Measurements from ENCODE around the gene SOWAHC. TPM values are rescaled to one million over a fixed set of nuclear protein-coding genes. Genes with fewer than 3 reads are reported as not detected.

SOWAHC gene
- total and polyA plus RNA-seq, 2 of the 13 experiments (the other 11 are each of a cell fraction or from before 2014, with no cell fraction given), result 21.2 to 22.5 TPM

DNA sequence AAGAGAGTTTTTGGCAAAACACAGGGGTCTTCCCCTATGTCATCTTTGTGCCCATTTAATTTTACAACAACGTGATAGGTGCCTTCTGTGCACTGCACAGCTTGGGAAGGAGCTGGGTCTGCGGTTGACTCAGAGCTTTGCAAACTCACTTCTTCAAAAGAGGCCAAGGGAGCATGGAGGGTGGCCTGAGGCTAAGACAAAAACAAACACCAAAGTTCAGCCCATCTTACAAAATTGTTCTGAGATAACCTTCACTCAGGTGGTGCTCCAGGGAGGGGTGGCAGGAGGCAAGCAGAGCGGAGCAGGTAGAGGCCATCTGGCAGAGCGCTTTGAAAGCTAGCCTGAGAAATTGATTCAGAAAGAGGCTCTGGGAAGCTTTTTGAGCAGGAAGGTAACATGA lies 9.8 kb downstream of the SOWAHC start (continued):
- TF ChIP-seq, protein P1, sequence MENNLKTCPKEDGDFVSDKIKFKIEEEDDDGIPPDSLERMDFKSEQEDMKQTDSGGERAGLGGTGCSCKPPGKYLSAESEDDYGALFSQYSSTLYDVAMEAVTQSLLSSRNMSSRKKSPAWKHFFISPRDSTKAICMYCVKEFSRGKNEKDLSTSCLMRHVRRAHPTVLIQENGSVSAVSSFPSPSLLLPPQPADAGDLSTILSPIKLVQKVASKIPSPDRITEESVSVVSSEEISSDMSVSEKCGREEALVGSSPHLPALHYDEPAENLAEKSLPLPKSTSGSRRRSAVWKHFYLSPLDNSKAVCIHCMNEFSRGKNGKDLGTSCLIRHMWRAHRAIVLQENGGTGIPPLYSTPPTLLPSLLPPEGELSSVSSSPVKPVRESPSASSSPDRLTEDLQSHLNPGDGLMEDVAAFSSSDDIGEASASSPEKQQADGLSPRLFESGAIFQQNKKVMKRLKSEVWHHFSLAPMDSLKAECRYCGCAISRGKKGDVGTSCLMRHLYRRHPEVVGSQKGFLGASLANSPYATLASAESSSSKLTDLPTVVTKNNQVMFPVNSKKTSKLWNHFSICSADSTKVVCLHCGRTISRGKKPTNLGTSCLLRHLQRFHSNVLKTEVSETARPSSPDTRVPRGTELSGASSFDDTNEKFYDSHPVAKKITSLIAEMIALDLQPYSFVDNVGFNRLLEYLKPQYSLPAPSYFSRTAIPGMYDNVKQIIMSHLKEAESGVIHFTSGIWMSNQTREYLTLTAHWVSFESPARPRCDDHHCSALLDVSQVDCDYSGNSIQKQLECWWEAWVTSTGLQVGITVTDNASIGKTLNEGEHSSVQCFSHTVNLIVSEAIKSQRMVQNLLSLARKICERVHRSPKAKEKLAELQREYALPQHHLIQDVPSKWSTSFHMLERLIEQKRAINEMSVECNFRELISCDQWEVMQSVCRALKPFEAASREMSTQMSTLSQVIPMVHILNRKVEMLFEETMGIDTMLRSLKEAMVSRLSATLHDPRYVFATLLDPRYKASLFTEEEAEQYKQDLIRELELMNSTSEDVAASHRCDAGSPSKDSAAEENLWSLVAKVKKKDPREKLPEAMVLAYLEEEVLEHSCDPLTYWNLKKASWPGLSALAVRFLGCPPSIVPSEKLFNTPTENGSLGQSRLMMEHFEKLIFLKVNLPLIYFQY (CRISPR knock-in tag; IDR thresholded peaks at IDR 0.05; ENCODE audit: borderline replicate concordance), result no peak
- TF ChIP-seq ARNT (IDR thresholded peaks at IDR 0.05) (no peak), ZNF563 (CRISPR knock-in tag; IDR thresholded peaks at IDR 0.05) (no peak), YEATS4 (CRISPR knock-in tag; IDR thresholded peaks at IDR 0.05; ENCODE audit: borderline replicate concordance) (no peak), ZNF121 (CRISPR knock-in tag; IDR thresholded peaks at IDR 0.05) (no peak), TOPORS (CRISPR knock-in tag; IDR thresholded peaks at IDR 0.05) (0 out of 2 replicates have a peak, but pooled peaks have one; percentile 12), IRX3 (CRISPR knock-in tag; IDR thresholded peaks at IDR 0.05; ENCODE audit: borderline replicate concordance, low read depth) (no peak), HDAC2 (CRISPR knock-in tag; IDR thresholded peaks at IDR 0.05) (peak; percentile 46; the same call in 1 of the 2 replicates), RXRB (CRISPR knock-in tag; IDR thresholded peaks at IDR 0.05; ENCODE audit: borderline replicate concordance) (peak; percentile 74), NR2F6 (IDR thresholded peaks at IDR 0.05) (peak; percentile 55; the same call in 1 of the 2 replicates), NR2F6 (CRISPR knock-in tag; IDR thresholded peaks at IDR 0.05) (no peak), BCL6 (CRISPR knock-in tag; IDR thresholded peaks at IDR 0.05) (peak; percentile 73), SALL1 (CRISPR knock-in tag; IDR thresholded peaks at IDR 0.05) (peak; percentile 72), ZNF501 (CRISPR knock-in tag; IDR thresholded peaks at IDR 0.05) (0 out of 2 replicates have a peak, but pooled peaks have one; percentile 55), AGO2 (optimal IDR thresholded peaks at IDR 0.05; ENCODE audit: low read depth, low read length) (no peak)
- TF ChIP-seq, protein P2, sequence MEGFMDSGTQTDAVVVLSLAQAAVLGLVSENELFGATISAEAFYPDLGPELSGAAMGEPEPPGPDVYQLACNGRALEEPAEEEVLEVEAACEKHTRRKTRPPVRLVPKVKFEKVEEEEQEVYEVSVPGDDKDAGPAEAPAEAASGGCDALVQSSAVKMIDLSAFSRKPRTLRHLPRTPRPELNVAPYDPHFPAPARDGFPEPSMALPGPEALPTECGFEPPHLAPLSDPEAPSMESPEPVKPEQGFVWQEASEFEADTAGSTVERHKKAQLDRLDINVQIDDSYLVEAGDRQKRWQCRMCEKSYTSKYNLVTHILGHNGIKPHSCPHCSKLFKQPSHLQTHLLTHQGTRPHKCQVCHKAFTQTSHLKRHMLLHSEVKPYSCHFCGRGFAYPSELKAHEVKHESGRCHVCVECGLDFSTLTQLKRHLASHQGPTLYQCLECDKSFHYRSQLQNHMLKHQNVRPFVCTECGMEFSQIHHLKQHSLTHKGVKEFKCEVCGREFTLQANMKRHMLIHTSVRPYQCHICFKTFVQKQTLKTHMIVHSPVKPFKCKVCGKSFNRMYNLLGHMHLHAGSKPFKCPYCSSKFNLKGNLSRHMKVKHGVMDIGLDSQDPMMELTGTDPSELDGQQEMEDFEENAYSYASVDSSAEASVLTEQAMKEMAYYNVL (CRISPR knock-in tag; IDR thresholded peaks at IDR 0.05; ENCODE audit: borderline replicate concordance), result peak; percentile 68; the same call in 1 of the 2 replicates
- TF ChIP-seq, protein P3, sequence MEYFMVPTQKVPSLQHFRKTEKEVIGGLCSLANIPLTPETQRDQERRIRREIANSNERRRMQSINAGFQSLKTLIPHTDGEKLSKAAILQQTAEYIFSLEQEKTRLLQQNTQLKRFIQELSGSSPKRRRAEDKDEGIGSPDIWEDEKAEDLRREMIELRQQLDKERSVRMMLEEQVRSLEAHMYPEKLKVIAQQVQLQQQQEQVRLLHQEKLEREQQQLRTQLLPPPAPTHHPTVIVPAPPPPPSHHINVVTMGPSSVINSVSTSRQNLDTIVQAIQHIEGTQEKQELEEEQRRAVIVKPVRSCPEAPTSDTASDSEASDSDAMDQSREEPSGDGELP (IDR thresholded peaks at IDR 0.05; ENCODE audit: borderline replicate concordance, low read depth), result peak; percentile 40; the same call in 1 of the 2 replicates
- TF ChIP-seq, protein P4, sequence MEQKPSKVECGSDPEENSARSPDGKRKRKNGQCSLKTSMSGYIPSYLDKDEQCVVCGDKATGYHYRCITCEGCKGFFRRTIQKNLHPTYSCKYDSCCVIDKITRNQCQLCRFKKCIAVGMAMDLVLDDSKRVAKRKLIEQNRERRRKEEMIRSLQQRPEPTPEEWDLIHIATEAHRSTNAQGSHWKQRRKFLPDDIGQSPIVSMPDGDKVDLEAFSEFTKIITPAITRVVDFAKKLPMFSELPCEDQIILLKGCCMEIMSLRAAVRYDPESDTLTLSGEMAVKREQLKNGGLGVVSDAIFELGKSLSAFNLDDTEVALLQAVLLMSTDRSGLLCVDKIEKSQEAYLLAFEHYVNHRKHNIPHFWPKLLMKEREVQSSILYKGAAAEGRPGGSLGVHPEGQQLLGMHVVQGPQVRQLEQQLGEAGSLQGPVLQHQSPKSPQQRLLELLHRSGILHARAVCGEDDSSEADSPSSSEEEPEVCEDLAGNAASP (CRISPR knock-in tag; IDR thresholded peaks at IDR 0.05; ENCODE audit: borderline replicate concordance), result peak; percentile 88; the same call in 1 of the 2 replicates
- TF ChIP-seq, protein P5, sequence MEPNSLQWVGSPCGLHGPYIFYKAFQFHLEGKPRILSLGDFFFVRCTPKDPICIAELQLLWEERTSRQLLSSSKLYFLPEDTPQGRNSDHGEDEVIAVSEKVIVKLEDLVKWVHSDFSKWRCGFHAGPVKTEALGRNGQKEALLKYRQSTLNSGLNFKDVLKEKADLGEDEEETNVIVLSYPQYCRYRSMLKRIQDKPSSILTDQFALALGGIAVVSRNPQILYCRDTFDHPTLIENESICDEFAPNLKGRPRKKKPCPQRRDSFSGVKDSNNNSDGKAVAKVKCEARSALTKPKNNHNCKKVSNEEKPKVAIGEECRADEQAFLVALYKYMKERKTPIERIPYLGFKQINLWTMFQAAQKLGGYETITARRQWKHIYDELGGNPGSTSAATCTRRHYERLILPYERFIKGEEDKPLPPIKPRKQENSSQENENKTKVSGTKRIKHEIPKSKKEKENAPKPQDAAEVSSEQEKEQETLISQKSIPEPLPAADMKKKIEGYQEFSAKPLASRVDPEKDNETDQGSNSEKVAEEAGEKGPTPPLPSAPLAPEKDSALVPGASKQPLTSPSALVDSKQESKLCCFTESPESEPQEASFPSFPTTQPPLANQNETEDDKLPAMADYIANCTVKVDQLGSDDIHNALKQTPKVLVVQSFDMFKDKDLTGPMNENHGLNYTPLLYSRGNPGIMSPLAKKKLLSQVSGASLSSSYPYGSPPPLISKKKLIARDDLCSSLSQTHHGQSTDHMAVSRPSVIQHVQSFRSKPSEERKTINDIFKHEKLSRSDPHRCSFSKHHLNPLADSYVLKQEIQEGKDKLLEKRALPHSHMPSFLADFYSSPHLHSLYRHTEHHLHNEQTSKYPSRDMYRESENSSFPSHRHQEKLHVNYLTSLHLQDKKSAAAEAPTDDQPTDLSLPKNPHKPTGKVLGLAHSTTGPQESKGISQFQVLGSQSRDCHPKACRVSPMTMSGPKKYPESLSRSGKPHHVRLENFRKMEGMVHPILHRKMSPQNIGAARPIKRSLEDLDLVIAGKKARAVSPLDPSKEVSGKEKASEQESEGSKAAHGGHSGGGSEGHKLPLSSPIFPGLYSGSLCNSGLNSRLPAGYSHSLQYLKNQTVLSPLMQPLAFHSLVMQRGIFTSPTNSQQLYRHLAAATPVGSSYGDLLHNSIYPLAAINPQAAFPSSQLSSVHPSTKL (CRISPR knock-in tag; IDR thresholded peaks at IDR 0.05), result peak; percentile 52; the same call in 1 of the 2 replicates
